A549 treated with ZK216348 at 1 μM for 4 hours (cell line): ENCODE data around the gene MYH7B. TPM values are rescaled to one million over a fixed set of nuclear protein-coding genes. Genes with fewer than 3 reads are reported as not detected.

Experiments
- total RNA-seq: library from RNA; stranded (reverse); fragments of 200-300 nt; extraction: Qiagen RNA extraction; gene quantifications from 5 replicates; pipeline ENCODE4 v1.2.3, GENCODE V29; 2022; ENCODE audit warnings: low read depth

Gene MYH7B
- total RNA-seq = 0.13 to 0.25 TPM (median 0.18 TPM) in 3 of 5 replicates, not detected in the others

DNA sequence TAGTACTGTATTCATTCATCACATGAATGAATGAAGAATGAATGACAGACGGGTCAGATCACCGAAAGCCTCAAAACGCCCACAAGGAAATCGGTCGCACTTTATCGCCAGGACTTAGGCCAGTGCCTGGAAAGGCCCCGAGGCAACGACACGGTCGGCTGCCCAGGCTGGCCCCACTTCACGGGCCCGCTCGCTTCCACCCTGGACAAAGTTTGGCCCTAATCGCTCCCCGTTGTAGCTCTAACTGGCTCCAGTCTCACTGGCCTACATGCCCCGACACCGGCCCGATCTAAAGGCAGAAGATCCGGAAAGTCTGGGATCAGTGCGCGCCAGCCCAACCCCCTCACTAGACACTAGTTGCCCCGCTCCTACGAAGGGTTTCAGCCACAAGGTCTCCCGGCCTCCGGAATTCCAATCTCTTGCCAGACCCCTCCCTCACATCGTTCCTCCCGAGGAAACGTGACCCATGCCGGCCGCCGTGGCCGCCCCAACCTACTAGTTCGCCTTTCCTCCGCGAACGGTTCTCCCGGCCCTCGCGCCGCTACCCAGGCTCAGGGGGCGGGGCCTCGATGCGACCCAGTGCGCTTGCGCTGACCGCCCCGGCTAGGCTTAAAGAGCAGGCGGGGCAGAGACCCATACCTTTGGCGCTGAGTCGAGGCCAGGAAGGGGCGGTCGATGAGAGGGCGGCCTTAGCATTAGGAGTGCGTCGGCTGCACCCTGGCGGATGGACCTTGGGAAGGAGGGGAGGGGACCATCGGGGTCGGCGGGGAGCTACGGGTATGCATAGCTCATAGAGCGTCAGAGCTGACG, at the start of gene MYH7B, which contains the start of gene GSS:
Gene MYH7B (plus strand): TSS at position 638 of the 810 bp plus-strand sequence. CDS start 22,138 bp downstream, outside the sequence.
Gene GSS (minus strand): TSS at position 576 of the 810 bp plus-strand sequence. CDS start 3,954 bp downstream, outside the sequence.

Other genes with a start within 250 kb of the MYH7B start
- gene NCOA6, start 130.2 kb upstream of the MYH7B start, total RNA-seq = 18.7 to 21.6 TPM (median 19.8 TPM) in 5 replicates
- 4.8 to 9.1 TPM (median 7.1 TPM) in 5 replicates for gene GGT7, start 83.0 kb upstream of the MYH7B start, total RNA-seq
- 7.9 to 9.7 TPM (median 9.5 TPM) in 5 replicates for gene ACSS2, start 79.3 kb upstream of the MYH7B start, total RNA-seq
- gene GSS, start 62 bp upstream of the MYH7B start, total RNA-seq = 50.9 to 58.7 TPM (median 55.9 TPM) in 5 replicates
- 41.9 to 62.4 TPM (median 61.0 TPM) in 5 replicates for gene TRPC4AP, start 136.9 kb downstream of the MYH7B start, total RNA-seq
- 43.4 to 53.1 TPM (median 50.7 TPM) in 5 replicates for gene EDEM2, start 191.5 kb downstream of the MYH7B start, total RNA-seq
- gene PROCR, start 216.2 kb downstream of the MYH7B start, total RNA-seq = 105 to 137 TPM (median 133 TPM) in 5 replicates